Skin of body (tissue), 2 donors: Measurements from ENCODE around the gene NLGN4X. TPM values are rescaled to one million over a fixed set of nuclear protein-coding genes. Genes with fewer than 3 reads are reported as not detected.

ENCODE experiments used
- DNase-seq: peaks from one replicate; lab custom pipeline; 2025; lab: John Stamatoyannopoulos, UW
- total RNA-seq: library from RNA; depleted of rRNA; stranded (reverse); fragments of >200 nt; gene quantifications from one replicate; pipeline ENCODE4 v1.2.3, GENCODE V29; 2014

NLGN4X gene
- total RNA-seq, result 4.3 TPM

DNA sequence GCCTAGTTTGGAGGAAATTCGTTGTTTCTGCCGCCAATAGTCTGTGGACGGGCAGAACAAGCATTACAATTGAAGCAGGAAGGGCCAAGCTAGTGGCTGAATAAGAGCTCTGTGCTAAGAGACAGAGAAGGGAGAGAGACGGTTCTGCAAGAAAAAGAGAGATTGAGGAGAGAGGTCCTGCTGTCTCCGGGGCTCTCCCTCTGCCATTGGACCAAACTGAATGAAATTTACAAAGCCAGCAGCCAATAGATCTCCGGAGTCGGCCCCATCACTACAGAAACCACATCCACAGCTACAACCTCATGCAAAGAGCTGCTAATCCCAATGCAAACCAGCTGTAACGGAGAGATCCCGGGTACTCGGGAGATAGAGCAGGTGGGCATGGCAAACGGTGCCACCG, at the start of gene NLGN4X:
TSS of gene NLGN4X (minus strand) at position 148 of the 400 bp plus-strand sequence. CDS start 77,401 bp downstream, outside the sequence.
- DNase-seq, result no peak

DNA sequence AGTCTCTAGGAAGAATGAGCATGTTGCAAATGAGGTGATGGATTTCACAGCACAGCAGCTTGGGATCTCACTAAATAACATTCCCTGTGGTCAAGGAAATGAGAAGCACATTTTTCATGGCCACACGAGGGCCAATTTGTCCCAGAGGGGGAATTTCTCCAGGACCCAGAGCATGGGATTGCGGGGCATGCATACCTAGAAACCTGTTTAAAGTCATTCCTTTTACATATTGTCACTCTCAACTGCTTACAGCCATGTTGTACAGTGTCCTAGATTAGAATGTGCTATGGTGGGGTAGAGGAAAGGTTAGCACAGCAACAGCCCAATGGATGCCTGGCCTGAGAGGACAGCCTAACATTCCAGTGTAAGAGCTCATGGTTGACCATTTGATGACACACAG, 37.4 kb upstream of the NLGN4X start:
- no peak for DNase-seq

DNA sequence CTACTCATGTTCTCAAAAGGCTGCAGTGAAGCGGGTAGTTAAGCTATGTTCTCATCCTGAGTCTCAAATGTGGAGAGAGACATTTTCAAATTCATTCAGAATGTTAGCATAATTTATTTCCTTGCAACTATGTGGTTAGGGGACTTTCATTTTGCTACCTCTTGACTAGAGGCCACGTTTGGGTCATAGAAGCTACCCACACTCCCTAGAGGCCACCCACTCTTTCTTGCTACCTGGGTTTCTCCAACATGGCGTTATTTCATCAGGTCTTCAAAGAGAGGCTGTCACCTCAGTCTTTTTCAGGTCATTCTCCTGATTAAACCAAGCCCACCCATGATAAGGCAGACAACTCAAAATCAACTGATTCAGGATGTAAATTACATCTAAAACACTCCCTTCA, 34.3 kb upstream of the NLGN4X start:
- DNase-seq, result no peak

DNA sequence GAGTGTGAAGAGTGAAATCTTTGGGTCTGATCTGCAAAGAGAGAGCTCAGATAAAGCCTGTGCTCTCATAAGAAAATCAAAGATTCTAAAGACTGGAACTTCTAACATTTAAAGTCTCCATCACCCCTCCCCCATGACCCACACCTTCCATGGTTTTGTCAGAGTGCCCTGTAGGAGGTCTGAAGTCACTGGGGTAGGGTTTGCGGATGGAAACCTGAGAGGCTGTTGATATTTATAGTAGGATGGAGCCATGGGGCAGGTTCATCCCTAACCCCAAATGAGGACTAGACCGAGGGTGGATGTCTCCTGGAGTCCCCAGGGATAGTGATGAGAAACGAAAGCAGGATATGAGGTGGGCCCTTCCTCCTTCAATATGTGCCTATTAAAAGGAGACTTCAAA, 28.4 kb upstream of the NLGN4X start:
- DNase-seq, result no peak

DNA sequence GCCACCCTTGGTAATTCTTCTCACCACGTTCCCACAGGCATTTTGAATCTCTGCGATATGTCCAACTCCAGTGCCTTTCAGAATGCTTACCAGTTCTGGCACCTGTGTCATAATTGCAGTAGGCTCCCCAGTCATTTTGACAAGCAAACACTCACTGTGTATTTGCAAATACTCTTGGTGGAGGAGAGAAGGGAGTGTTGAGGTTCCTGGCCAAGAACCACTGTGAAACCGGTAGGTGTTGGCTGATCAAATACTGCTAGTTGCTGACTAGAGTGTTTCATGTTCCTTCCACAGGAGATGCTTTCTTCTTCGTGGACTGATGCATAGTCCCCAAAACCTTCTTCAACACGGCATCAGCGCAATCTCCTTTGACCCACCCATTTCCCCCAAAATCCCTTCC, 16.0 kb upstream of the NLGN4X start:
- DNase-seq, result no peak

DNA sequence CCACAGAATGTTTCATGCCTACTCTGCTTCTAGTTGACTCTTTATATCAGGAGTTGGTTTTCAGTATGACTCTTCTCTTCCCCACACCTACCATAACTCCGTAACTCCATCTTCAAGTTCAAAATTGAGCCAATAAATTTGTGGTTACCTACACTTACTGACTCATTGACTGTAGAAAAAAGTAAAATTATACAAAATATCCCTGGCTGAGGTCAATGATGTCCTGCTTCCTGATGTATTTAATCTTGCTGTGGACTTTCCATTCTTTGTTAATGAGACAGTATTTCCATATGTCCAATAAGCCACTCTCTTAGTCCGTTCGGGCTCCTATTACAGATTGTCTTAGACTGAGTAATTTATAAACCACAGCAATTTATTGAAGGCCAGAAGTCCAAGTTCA, 9.9 kb upstream of the NLGN4X start:
- DNase-seq, result no peak

DNA sequence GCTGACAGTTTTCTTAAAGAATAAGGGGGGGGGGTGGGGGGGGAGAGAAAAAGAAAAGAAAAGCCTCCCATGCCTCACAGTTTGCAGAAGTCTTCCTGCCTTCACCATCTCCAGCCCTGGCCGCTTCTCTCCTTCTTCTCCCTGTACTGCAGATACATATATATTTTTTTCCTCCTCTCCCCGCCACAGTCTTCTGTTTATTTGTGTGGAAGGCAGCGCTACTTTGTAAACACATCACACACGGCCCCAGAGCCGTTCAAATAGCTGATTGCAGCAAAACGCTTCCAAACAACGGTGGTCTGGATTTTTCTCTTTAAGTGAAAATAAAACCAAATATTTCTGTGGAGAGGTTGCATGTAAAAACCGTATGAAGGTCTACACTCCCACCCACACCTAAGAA, 732 bp downstream of the NLGN4X start:
- no peak for DNase-seq

DNA sequence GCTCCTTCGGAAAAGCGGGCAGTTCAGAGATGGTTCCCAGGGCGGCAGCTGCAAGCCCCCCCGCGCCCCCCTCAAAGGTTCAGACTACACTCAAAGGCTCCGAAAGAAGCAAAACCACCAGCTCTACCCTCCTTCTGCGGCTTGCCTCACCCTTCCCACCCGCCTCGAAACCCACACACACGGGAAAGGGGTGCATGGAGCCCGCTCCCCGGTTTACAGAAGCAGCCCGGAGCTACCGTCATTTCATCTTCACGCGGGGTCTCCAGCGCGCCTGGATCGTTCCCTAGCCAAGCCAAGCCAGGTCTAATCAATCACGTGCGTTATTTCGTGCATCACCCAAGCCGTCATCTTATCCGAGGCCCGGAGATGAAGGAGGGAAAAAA, 1.2 kb downstream of the NLGN4X start:
- no peak for DNase-seq

DNA sequence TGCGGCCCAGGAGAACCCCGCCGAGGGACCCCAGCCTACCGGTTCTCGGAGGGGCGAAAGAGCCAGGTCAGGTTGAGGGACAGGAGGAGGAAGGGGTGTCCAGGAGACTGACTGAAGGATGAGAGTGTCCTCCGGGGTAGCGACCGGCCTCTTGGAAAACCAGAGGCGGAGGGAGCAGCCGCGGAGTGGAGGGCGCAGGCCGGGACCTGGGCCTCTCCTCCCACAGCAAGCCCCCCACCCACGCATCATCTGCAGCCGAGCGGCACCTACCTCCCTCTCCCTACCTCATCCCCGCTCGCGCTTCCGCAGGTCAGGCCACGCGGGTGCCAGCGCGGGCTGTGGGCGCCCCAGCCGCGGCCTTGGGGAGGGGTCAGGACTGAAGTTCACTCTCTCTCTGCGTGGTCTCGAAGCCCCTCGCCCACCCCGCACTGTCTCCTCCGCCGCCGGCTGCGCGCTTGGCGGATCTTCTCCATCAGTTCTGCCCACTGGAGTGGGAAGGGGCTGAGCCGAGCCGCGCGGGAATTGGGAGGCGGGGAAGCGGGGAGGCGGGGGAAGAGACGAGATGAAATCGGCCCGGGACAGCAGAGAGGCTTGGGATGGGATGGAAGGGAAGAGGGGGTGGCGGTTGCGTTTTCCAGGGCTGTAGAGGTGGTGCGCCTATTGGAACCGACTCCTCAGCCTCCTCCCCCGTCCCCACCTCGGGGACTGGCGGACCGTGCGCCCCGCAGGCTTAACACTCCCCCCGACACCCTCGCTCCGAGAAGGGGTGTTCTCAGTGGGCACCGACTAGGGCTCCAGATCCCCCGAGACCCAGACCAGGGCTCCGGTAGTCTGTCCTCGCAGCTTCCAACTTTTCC, 1.8 kb downstream of the NLGN4X start:
- no peak for DNase-seq

DNA sequence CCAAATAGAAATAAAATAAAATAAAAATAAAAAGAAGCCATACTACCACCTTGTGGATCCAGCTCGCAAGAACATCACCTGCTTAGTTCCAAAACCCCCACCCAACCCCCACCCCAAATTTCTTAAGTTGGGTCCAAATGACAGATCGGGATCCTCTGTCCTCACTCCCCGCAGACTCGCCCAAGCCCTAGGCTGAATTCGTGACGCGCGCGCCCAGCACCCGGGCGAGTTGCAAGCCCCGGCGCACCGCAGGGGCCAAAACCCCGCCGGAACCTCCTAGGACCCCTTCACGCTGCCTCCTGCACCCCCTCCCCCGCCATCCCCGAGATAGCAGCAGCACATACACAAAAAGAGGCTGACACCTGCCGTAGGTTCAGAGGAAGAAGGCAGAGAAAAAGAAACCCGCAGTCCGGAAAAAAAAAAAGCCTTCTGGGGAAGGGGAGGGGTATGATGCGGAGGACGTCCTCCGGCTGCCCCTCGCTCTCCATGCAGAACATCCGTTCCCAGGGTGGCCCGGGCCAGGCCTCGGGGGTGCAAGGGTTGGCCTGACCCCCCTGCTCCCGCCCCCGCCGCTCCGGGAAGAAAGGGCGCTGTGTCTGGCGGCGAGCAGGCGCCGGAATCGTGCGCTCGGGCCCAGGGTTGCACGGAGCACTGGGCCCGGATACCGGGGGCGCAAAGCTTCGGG, 2.6 kb downstream of the NLGN4X start:
- no peak for DNase-seq

DNA sequence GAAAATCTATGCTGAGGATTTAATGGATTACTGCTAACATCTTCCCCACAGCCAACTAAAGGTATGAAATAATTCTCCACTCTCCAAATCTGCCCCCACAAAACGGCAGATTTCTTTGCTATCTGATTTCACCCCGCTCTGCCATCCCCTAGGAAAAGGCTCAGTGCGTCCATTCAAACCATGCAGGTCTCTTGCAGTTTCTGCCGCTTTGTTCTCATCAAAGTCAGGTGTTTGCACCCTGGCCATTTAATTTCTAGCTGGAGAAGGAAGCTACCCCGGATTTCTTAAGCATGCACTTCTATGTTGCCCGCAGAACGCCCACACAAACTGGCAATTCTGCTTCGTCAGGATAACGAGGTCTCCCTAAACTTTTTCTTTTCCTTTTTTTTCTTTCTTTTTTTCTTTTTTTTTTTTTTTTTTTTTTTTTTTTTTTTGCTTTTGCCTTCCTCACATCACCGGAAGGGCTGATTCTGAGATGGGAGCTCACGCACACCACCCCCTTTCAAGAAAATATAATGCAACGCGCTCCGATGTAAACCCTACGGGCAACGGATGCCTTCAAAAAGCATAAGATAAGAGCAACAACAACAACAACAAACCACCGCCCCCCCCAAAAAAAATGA, 3.3 kb downstream of the NLGN4X start:
- DNase-seq, result no peak

DNA sequence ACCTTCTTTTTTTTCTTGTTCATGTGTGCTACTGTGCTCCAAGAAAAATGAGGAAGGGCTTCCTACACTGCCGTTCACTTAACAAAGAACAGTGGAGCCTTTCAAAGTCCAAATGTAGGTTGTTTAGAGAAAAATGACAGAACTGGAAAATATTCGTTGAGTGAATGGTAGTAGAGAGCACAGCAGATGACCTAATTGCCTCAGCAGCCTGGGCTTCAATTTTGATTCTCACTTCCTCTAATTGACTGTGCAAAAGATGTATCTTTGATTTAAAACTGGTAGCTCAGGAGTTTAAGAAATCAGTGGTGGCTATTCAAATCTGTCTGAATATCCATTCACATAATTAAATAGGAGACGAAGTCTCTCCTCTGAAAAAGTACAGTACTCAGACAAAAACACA, 5.2 kb downstream of the NLGN4X start:
- no peak for DNase-seq

DNA sequence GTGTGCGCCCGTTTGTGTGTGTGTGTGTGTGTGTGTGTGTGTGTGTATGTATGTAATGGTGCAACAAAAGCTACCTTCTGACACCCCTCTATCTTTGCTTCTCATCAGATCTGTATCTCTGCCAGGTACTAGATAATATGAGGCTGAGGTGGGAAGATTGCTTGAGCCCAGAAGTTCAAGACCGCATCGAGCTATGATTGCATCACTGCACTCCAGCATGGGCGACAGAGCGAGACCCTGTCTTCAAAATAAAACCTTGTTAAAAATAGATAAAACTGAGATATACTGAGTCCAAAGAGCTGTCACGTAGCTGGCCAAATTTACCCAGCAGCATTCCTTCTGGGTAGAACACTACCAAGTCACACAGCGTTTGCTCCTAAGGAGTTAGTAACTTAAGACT, 18.4 kb downstream of the NLGN4X start:
- DNase-seq, result no peak

DNA sequence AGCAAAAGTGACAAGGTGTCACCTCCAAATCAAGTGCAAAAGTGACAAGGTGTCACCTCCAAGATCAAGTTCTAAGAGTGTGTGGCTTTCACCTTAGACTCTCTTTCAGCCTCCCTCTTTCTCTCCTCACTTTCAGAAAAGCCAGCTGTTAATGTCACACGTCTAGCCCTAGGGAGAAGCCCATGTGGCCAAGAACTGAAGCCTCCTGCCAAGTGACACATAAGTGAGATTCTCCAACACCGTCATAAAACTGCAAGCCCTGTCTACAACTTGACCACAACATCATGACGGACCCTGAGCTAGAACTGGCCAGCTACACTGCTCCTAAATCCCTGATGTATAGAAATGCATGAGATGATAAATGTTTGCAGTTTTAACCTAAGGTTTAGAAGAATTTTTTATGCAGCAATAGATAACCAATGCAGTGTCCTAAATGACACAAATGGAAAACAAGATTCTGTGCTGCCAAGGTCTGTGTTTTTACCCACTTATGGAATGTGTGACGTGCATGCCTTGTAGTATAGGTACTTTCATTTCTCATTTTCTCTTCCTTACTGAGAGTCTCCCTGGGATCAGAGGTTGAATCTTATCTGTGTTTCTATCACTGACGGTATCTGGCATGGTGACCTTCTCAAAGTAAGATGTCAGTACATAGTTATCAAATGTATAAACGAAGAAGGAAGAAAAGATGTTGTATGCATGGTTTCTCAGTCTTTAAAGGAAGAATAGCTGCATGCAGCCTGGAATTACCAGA, 25.0 kb downstream of the NLGN4X start:
- DNase-seq, result no peak

DNA sequence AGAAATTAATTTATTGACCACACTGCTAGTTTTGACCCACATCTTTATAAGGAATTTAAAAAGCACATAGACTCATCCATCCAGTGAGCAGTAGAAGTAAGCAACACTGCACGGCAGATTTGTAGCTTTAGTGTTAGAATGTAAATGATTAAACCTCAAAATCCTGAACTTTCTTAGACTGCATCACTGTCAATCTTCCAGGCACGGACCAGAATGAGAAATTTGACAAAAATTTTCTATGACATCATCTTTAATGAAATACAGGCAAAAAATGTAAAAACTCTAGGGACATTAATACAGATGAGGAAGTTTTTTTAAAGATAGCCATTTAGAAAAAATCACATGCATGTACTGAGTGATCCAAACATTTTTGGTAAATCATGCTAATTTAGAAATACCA, 29.2 kb downstream of the NLGN4X start:
- no peak for DNase-seq

DNA sequence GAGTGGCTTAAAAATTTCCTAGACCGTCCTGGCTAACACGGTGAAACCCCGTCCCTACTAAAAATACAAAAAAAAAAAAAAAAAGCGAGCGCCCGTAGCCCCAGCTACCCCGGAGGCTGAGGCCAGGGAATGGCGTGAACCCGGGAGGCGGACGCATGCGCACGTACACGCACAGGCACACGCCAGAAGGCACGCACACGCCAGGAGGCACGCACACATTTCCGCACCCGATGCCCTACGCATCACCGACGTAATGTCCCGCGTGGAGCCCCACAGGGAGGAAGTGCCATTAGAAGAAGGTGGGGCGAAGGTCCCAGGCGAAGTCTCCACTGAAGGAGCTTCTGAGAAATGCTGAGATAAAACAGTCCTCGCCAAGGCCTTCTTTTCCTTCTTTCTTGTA, 41.4 kb downstream of the NLGN4X start:
- no peak for DNase-seq

DNA sequence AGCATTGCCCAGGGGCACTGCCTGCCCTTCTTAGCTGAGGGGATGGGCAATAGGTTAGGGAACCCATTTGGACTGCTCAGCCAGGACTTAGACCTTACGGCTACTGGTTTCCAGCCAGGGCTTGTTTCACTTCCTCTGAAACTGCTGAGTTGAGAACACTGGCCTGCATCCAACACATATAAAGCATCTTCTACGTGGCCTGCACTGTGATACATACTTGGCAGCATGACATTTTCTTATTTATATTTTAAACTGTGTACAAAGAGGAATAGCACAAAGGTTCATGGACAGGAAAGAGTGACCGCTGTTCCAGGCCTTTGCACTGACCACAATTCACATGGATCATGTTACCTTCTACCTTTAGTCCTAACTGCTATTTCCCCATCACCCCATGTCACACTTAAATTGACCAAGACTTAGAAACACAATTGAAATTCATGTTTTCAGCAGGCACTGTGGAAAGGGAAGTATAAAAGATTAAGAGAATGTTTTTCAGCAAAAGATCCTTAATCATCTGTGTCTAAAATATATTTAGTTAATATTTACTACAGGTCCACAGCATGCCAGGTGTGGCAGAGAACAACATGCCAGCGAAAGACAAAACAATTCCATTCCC, 43.7 kb downstream of the NLGN4X start:
- DNase-seq, result no peak

DNA sequence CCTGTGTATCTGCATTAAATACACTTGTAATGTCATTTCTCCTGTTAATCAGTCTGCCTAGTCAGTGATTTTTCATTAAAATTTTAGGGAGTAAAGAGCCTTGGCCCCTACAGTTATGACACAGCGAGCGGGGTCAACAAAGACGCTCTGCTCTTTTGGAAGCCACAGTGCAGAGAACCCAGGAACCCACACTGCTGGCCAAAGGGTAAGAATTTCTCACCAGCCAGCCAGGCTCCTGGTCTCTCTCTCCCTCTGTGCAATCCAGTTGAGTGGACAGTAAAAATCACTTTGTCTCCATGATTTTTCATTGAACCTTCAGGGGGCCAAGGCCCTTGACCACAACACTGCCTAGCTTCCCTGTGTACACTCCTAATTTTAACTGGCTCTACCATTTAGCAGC, 52.8 kb downstream of the NLGN4X start:
- no peak for DNase-seq

DNA sequence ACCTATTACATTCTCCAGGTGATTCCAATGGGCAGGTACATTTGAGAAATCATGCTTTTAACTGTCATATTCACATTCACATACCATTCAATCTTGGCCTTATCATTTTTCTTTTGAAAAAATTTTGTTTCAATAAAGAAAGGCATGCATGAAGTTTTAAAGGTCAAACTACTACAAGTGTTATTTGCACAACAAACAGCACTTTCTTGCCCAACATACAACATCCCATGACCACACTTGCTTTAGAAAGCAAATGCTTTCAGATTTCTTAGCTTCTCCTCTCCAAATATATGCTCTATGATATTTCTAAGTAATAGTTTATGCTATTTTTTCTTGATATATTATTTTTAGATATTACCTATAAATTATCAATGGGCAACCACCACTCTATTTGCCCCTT, 58.2 kb downstream of the NLGN4X start:
- DNase-seq, result no peak

DNA sequence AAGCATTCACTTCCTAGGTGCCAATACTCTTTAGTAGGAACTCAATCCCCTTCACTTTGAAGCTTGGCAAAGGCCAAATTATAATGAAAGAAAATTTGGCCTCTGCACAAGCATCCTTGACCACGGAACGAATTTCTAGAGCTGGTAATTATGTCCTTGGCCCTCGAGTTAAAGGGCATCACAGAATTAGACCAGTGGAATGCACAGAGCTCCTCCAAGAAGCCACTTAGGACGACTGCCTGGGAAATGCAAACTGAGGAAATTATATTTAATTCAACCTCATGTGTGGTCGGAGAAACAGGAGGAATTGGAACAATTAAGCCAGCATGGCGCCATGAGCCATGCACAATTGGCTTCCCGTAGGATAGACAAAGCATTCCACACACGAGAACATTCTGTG, 59.3 kb downstream of the NLGN4X start:
- DNase-seq, result no peak

DNA sequence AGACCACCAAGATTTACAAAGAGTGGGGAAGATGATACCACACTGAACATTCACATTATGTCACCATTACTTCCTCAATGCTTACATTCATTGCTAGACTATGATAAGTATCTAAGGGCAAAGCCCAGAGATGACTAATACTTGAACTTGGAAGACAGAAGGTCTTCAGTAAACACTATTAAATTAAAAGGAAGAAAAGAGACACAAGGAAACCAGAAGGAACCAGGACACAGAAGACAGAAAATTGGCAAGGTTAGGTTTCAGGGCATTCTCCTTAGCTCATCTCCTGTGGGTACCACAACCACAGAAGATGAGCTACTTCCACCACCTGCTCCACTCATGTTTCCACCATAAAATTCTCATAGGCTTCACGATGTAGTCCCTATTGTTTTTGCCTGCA, 64.9 kb downstream of the NLGN4X start:
- no peak for DNase-seq
